Epidermal melanocyte (primary cell): ENCODE measurements around the gene STX16.

ENCODE experiments used
- DNase-seq: peaks from one replicate; pipeline ENCODE4 v3.0.0; 2011; ENCODE audit warnings: low spot score; ENCODE audit not compliant: insufficient read length

Gene STX16

GRCh38 chr20:58650776-58651558 is at the start of gene STX16:
Gene STX16, plus strand, starts transcription at chr20:58651283. Its CDS starts 724 bp downstream, at chr20:58652007.
- DNase-seq, result peak; percentile 98

GRCh38 chr20:58602124-58602523 is 49.0 kb upstream of the STX16 start:
- no peak for DNase-seq

GRCh38 chr20:58603721-58604120 is 47.4 kb upstream of the STX16 start:
- peak; percentile 46 for DNase-seq

- no peak for DNase-seq
Measured at GRCh38 chr20:58604128-58604881, 46.8 kb upstream of the STX16 start.

- DNase-seq, result no peak
Measured at GRCh38 chr20:58605292-58606065, 45.6 kb upstream of the STX16 start.

GRCh38 chr20:58606184-58606583 is 44.9 kb upstream of the STX16 start:
- DNase-seq, result no peak

- DNase-seq, result no peak
Measured at GRCh38 chr20:58608096-58608840, 42.8 kb upstream of the STX16 start.

GRCh38 chr20:58609026-58609425 is 42.1 kb upstream of the STX16 start:
- DNase-seq, result no peak

- DNase-seq, result no peak
Measured at GRCh38 chr20:58610071-58610800, 40.8 kb upstream of the STX16 start.

GRCh38 chr20:58610811-58611210 is 40.3 kb upstream of the STX16 start:
- no peak for DNase-seq

GRCh38 chr20:58611236-58612030 is 39.6 kb upstream of the STX16 start:
- no peak for DNase-seq

GRCh38 chr20:58612121-58612691 is 38.9 kb upstream of the STX16 start:
- no peak for DNase-seq

- DNase-seq, result no peak
Measured at GRCh38 chr20:58613061-58613854, 37.8 kb upstream of the STX16 start.

- no peak for DNase-seq
Measured at GRCh38 chr20:58614366-58614765, 36.7 kb upstream of the STX16 start.

GRCh38 chr20:58614984-58615760 is 35.9 kb upstream of the STX16 start:
- DNase-seq, result no peak

- no peak for DNase-seq
Measured at GRCh38 chr20:58616411-58616810, 34.7 kb upstream of the STX16 start.

GRCh38 chr20:58617158-58617557 is 33.9 kb upstream of the STX16 start:
- DNase-seq, result no peak
